Measurements from ENCODE around the gene MAPK9.

The MAPK9 gene

DNA sequence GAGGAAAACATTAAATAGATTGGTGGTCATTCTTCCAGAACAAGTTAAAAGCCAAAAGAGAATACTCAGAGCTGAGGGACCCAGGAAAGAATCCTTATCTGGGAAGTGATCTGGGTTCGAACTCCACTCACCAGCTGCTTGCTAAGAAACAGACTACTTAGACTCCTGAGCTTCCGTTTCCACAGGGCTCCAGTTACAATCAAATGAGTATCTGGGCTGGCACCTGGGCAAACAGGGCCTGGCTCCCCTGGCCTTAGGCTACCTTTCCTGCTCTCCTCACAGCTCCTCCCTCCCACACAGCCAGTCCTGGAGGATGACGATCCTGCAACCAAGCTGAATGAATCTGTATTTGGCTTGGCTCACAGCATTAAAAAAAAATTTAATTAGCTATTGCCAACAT is 2.5 kb downstream of the MAPK9 start:
- TF ChIP-seq PAX5 (IDR thresholded peaks at IDR 0.05; ENCODE audit: insufficient read depth, low read length, severe bottlenecking), result no peak
- TF ChIP-seq POLR2AphosphoS5 (IDR thresholded peaks at IDR 0.05; ENCODE audit: low read depth, low read length), result no peak
- TF ChIP-seq TAF1 (IDR thresholded peaks at IDR 0.05; ENCODE audit: low read depth, low read length), result no peak
- TF ChIP-seq POLR2A (IDR thresholded peaks at IDR 0.05; ENCODE audit: low read depth, low read length), result no peak
- no peak for TF ChIP-seq SPI1 (IDR thresholded peaks at IDR 0.05; ENCODE audit: low read depth, low read length)
- no peak for TF ChIP-seq POU2F2 (IDR thresholded peaks at IDR 0.05; ENCODE audit: low read depth, low read length)
- DNase-seq (ENCODE audit: insufficient read length, low spot score), result no peak
- FAIRE-seq, result no peak

DNA sequence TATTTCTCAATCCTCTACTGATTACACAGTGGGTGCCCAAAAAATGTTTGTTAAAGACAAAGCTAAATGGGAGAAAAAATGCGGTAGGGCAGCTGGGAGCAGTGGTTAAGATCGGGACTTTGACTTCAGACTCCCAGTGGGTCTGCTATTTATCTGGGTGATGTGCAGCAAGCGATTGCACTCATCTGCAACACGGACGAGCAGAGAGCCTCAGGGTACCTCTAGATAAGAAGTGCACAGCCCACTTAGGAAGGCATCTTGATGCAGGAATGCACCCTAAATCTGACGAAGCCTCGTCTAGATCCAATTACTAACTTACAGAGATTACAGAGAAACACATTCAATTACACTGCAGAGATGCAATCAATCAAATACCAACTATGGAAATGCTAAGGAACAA is 4.0 kb downstream of the MAPK9 start:
- no peak for TF ChIP-seq POLR2A (IDR thresholded peaks at IDR 0.05; ENCODE audit: low read depth, low read length)
- no peak for TF ChIP-seq PAX5 (IDR thresholded peaks at IDR 0.05; ENCODE audit: insufficient read depth, low read length, severe bottlenecking)
- no peak for TF ChIP-seq SPI1 (IDR thresholded peaks at IDR 0.05; ENCODE audit: low read depth, low read length)
- TF ChIP-seq POLR2AphosphoS5 (IDR thresholded peaks at IDR 0.05; ENCODE audit: low read depth, low read length), result no peak
- no peak for TF ChIP-seq POU2F2 (IDR thresholded peaks at IDR 0.05; ENCODE audit: low read depth, low read length)
- TF ChIP-seq TAF1 (IDR thresholded peaks at IDR 0.05; ENCODE audit: low read depth, low read length), result no peak
- DNase-seq (ENCODE audit: insufficient read length, low spot score) (no peak), FAIRE-seq (no peak)

DNA sequence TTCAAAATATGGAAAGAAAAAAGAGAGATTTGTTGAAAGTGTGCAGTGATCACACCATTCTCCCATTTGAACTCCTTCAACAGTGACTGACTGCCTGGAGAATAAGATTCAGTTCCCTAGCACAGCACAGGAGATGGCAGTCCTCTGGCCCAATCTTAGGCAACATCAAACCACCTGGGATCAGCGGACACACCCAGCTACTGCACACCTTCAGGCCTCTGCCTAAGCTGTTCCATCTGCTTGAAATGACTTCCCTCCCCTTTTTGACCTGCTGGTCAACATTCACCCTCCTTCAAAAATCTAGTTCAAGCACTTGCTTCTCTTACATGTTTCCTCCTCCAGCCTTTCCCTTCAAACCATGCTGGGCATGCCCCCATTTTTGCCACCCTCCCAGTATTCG is 4.5 kb downstream of the MAPK9 start:
- DNase-seq (ENCODE audit: insufficient read length, low spot score) (no peak), FAIRE-seq (no peak)
- TF ChIP-seq POU2F2 (IDR thresholded peaks at IDR 0.05; ENCODE audit: low read depth, low read length) (no peak), POLR2AphosphoS5 (IDR thresholded peaks at IDR 0.05; ENCODE audit: low read depth, low read length) (no peak), POLR2A (IDR thresholded peaks at IDR 0.05; ENCODE audit: low read depth, low read length) (no peak), PAX5 (IDR thresholded peaks at IDR 0.05; ENCODE audit: insufficient read depth, low read length, severe bottlenecking) (no peak), SPI1 (IDR thresholded peaks at IDR 0.05; ENCODE audit: low read depth, low read length) (no peak), TAF1 (IDR thresholded peaks at IDR 0.05; ENCODE audit: low read depth, low read length) (no peak)

DNA sequence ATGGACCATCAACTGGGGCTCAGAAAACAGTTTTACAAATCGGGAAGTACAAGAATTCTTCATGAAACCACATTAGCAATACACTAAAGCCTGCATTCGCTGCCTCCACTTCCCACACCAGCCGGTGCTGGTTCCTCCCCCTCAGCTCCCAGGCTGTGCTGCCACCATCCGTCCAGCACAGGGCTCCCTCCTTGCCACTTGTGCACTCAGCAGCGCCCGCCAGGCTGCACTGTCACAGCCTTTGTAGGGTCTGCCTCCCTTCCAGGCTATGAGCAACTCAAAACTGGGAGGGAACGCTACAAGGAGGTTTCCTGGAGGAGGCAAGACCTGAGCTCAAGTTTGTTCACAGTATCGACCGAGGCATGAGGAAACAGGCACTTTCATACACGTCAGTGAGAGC is 7.7 kb downstream of the MAPK9 start:
- FAIRE-seq (no peak), DNase-seq (ENCODE audit: insufficient read length, low spot score) (no peak)
- no peak for TF ChIP-seq SPI1 (IDR thresholded peaks at IDR 0.05; ENCODE audit: low read depth, low read length)
- TF ChIP-seq POU2F2 (IDR thresholded peaks at IDR 0.05; ENCODE audit: low read depth, low read length), result no peak
- no peak for TF ChIP-seq POLR2A (IDR thresholded peaks at IDR 0.05; ENCODE audit: low read depth, low read length)
- no peak for TF ChIP-seq POLR2AphosphoS5 (IDR thresholded peaks at IDR 0.05; ENCODE audit: low read depth, low read length)
- TF ChIP-seq PAX5 (IDR thresholded peaks at IDR 0.05; ENCODE audit: insufficient read depth, low read length, severe bottlenecking), result no peak
- TF ChIP-seq TAF1 (IDR thresholded peaks at IDR 0.05; ENCODE audit: low read depth, low read length), result no peak

DNA sequence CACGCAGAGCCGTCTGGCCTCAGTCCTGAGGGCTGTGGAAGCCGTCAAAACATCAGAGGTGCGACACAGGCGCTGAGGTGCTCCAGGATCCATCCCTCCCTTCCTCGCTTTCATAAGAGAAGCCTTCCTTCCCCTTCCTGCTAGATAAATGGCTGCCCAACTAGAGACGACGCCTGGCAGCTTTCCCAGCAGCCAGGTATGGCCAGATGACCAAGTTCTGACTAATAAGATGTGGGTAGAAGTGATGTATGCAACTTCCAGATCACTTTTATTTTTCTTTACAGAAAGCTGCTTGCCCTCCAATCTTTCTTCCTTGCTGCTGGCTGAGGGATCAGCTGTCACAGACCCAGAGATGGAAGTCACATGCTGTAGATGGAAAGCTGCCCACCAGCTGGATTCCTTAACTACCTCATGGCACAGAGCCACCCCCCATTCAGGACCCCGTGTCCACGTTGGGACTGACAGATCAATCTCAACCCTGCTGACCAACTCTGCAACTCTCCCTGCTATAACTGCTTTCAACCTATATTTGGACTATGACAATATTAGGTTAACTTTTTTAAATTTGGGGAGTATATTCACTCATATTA is 8.8 kb downstream of the MAPK9 start:
- TF ChIP-seq POU2F2 (IDR thresholded peaks at IDR 0.05; ENCODE audit: low read depth, low read length), result no peak
- TF ChIP-seq SPI1 (IDR thresholded peaks at IDR 0.05; ENCODE audit: low read depth, low read length), result no peak
- TF ChIP-seq PAX5 (IDR thresholded peaks at IDR 0.05; ENCODE audit: insufficient read depth, low read length, severe bottlenecking), result no peak
- TF ChIP-seq TAF1 (IDR thresholded peaks at IDR 0.05; ENCODE audit: low read depth, low read length), result no peak
- TF ChIP-seq POLR2A (IDR thresholded peaks at IDR 0.05; ENCODE audit: low read depth, low read length), result no peak
- TF ChIP-seq POLR2AphosphoS5 (IDR thresholded peaks at IDR 0.05; ENCODE audit: low read depth, low read length), result no peak
- FAIRE-seq, result no peak

DNA sequence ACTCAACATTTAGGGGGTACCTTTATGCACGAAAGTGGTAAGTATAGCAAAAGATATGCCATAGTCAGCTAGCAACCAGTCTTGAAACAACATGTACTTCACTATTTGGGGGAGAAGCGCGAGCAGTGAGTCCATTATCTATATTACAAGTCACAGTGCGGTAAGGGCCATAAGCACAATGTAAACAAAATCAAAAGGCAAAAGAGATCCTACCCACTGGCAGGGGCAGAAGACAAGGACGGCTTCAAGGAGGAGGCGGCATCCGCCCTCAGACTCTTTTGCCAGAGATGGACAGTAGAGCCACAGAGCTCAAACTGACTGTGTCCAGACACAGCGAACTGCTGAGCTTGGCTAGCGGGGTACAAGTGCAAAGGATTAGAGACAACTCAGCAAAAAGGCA is 9.6 kb downstream of the MAPK9 start:
- DNase-seq (ENCODE audit: insufficient read length, low spot score) (no peak), FAIRE-seq (no peak)
- TF ChIP-seq POU2F2 (IDR thresholded peaks at IDR 0.05; ENCODE audit: low read depth, low read length), result no peak
- no peak for TF ChIP-seq PAX5 (IDR thresholded peaks at IDR 0.05; ENCODE audit: insufficient read depth, low read length, severe bottlenecking)
- TF ChIP-seq TAF1 (IDR thresholded peaks at IDR 0.05; ENCODE audit: low read depth, low read length), result no peak
- TF ChIP-seq SPI1 (IDR thresholded peaks at IDR 0.05; ENCODE audit: low read depth, low read length), result no peak

More for the DNA sequence above, 8.8 kb downstream of the MAPK9 start:
- DNase-seq (ENCODE audit: insufficient read length, low spot score), result no peak

DNA sequence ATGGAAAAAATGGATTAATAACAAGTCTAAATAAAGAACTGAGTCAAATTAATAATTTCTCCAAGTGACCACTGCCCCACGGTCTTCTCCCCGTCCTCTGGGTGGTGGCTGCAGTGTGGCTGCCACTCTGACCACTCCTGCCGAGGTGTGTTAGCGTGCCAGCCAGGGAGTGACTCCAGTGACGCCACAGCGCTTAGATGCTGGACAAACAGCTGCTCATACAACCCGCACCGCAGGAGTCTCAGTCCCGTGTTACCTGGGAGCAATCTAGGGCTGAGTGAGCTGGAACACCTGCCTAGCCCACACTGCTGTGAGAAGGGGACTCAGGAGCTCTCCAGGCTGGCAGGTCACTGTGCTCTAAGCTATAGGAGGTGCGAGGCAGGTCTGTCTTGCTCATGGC is 10.2 kb downstream of the MAPK9 start:
- DNase-seq (ENCODE audit: insufficient read length, low spot score) (no peak), FAIRE-seq (no peak)
- no peak for TF ChIP-seq POLR2AphosphoS5 (IDR thresholded peaks at IDR 0.05; ENCODE audit: low read depth, low read length)
- TF ChIP-seq TAF1 (IDR thresholded peaks at IDR 0.05; ENCODE audit: low read depth, low read length), result no peak
- no peak for TF ChIP-seq POU2F2 (IDR thresholded peaks at IDR 0.05; ENCODE audit: low read depth, low read length)
- TF ChIP-seq PAX5 (IDR thresholded peaks at IDR 0.05; ENCODE audit: insufficient read depth, low read length, severe bottlenecking), result no peak
- no peak for TF ChIP-seq SPI1 (IDR thresholded peaks at IDR 0.05; ENCODE audit: low read depth, low read length)
- no peak for TF ChIP-seq POLR2A (IDR thresholded peaks at IDR 0.05; ENCODE audit: low read depth, low read length)

DNA sequence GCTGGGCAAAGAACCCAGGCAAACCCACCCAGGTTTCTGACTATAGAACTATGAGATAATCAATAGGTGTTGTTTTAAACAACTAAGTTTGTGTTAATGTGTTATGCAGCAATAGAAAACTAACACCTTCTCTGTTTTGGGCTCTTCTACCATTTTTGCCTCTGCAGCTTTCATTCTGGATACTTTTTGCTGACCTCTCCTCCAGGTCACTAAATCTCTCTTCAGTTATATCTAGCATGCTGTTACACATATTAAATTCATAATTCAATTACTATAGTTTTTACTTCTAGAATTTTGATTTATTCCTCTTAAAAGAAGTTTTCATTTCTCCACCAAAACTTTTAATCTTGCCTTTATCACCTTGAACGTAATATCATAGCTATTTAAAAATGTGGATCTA is 17.2 kb downstream of the MAPK9 start:
- DNase-seq (ENCODE audit: insufficient read length, low spot score), result no peak
- no peak for TF ChIP-seq TAF1 (IDR thresholded peaks at IDR 0.05; ENCODE audit: low read depth, low read length)
- no peak for TF ChIP-seq POU2F2 (IDR thresholded peaks at IDR 0.05; ENCODE audit: low read depth, low read length)
- TF ChIP-seq POLR2AphosphoS5 (IDR thresholded peaks at IDR 0.05; ENCODE audit: low read depth, low read length), result no peak
- no peak for FAIRE-seq

DNA sequence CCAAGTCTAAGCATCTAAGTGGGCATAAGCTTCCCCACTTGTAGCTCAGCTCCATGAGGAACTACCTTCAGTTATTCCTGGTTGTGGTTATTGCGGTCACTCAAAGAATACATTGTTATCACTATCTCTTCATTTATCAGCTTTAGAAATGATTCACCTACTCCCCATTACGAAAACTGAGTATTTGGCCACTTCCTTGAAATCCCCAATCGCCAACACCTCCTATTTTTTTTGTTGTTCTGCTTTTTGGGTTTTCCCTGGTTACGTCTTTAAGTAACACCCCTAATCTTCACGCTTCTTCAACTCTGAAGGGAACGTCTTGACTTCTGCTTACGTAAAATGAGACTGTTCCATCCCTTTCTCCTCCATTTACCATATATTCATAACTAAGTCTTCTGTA is 20.7 kb downstream of the MAPK9 start:
- FAIRE-seq, result no peak
- no peak for TF ChIP-seq SPI1 (IDR thresholded peaks at IDR 0.05; ENCODE audit: low read depth, low read length)
- no peak for TF ChIP-seq POLR2A (IDR thresholded peaks at IDR 0.05; ENCODE audit: low read depth, low read length)
- TF ChIP-seq POU2F2 (IDR thresholded peaks at IDR 0.05; ENCODE audit: low read depth, low read length), result no peak
- TF ChIP-seq TAF1 (IDR thresholded peaks at IDR 0.05; ENCODE audit: low read depth, low read length), result no peak
- no peak for TF ChIP-seq PAX5 (IDR thresholded peaks at IDR 0.05; ENCODE audit: insufficient read depth, low read length, severe bottlenecking)
- TF ChIP-seq POLR2AphosphoS5 (IDR thresholded peaks at IDR 0.05; ENCODE audit: low read depth, low read length), result no peak
- DNase-seq (ENCODE audit: insufficient read length, low spot score), result no peak

DNA sequence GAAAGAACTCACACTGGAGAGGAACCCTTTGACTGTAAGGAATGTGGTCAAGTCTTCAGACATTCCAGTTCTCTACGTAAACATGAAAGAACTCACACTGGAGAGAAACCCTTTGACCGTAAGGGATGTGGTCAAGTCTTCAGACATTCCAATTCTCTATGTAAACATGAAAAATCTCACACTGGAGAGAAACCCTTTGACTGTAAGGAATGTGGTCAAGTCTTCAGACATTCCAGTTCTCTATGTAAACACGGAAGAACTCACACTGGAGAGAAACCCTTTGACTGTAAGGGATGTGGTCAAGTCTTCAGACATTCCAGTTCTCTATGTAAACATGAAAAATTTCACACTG is 32.6 kb downstream of the MAPK9 start:
- DNase-seq (ENCODE audit: insufficient read length, low spot score) (no peak), FAIRE-seq (no peak)
- no peak for TF ChIP-seq POLR2AphosphoS5 (IDR thresholded peaks at IDR 0.05; ENCODE audit: low read depth, low read length)
- no peak for TF ChIP-seq PAX5 (IDR thresholded peaks at IDR 0.05; ENCODE audit: insufficient read depth, low read length, severe bottlenecking)
- TF ChIP-seq POLR2A (IDR thresholded peaks at IDR 0.05; ENCODE audit: low read depth, low read length), result no peak
- no peak for TF ChIP-seq POU2F2 (IDR thresholded peaks at IDR 0.05; ENCODE audit: low read depth, low read length)
- TF ChIP-seq TAF1 (IDR thresholded peaks at IDR 0.05; ENCODE audit: low read depth, low read length), result no peak
- TF ChIP-seq SPI1 (IDR thresholded peaks at IDR 0.05; ENCODE audit: low read depth, low read length), result no peak

Data from GM12891 (cell line).